GM19035 (cell line): ENCODE results near the gene KRT79.
"Not testable (repeated sequence)": the region's sequence is repeated elsewhere in the genome, so short reads cannot be mapped to it uniquely, and the experiment has no call there.

Experiments
- ATAC-seq: cut with Tn5 transposase; IDR thresholded peaks from one replicate; pipeline ENCODE4 v1.9.1; 2021; ENCODE audit not compliant: unreplicated experiment

Gene KRT79

GRCh38 chr12:52861511-52861910 lies 27.4 kb upstream of the KRT79 start:
- no peak for ATAC-seq

- ATAC-seq: no peak
Observed at GRCh38 chr12:52860102-52860823, 26.2 kb upstream of the KRT79 start.

- ATAC-seq: no peak
Observed at GRCh38 chr12:52857500-52857899, 23.4 kb upstream of the KRT79 start.

- no peak for ATAC-seq
Observed at GRCh38 chr12:52856787-52857186, 22.7 kb upstream of the KRT79 start.

GRCh38 chr12:52856077-52856476 lies 22.0 kb upstream of the KRT79 start:
- not testable (repeated sequence) for ATAC-seq

GRCh38 chr12:52851787-52852186 lies 17.7 kb upstream of the KRT79 start:
- no peak for ATAC-seq

- no peak for ATAC-seq
Observed at GRCh38 chr12:52850681-52851080, 16.6 kb upstream of the KRT79 start.

GRCh38 chr12:52849511-52849910 lies 15.4 kb upstream of the KRT79 start:
- no peak for ATAC-seq

- ATAC-seq: no peak
Observed at GRCh38 chr12:52848661-52849255, 14.6 kb upstream of the KRT79 start, which contains the start of gene KRT78. TSS of gene KRT78 (minus strand) at chr12:52848994. CDS start at chr12:52848930, 64 bp downstream.

GRCh38 chr12:52847335-52848102 lies 13.4 kb upstream of the KRT79 start:
- no peak for ATAC-seq

GRCh38 chr12:52846356-52846970 lies 12.4 kb upstream of the KRT79 start:
- no peak for ATAC-seq

- ATAC-seq: no peak
Observed at GRCh38 chr12:52845946-52846345, 11.8 kb upstream of the KRT79 start.

- ATAC-seq: no peak
Observed at GRCh38 chr12:52844386-52844785, 10.3 kb upstream of the KRT79 start.

GRCh38 chr12:52839436-52840105 lies 5.5 kb upstream of the KRT79 start:
- no peak for ATAC-seq

GRCh38 chr12:52838609-52839435 lies 4.7 kb upstream of the KRT79 start:
- ATAC-seq: no peak

GRCh38 chr12:52837781-52838608 lies 3.9 kb upstream of the KRT79 start:
- ATAC-seq: no peak

GRCh38 chr12:52837413-52837741 lies 3.3 kb upstream of the KRT79 start:
- ATAC-seq: no peak

GRCh38 chr12:52836491-52837412 lies 2.6 kb upstream of the KRT79 start:
- ATAC-seq: no peak
